GM23338 (cell line): Measurements from ENCODE around the gene DCANP1. TPM values are rescaled to one million over a fixed set of nuclear protein-coding genes. Genes with fewer than 3 reads are reported as not detected.

ENCODE experiments used
- ATAC-seq: fragments of 200-7000 bp; cut with Tn5 transposase; 3 replicates; pipeline ENCODE4 v1.9.1; 2020
- DNase-seq: peaks from one replicate; pipeline ENCODE4 v3.0.0-alpha.2; 2015; ENCODE audit warnings: low spot score
- H2AFZ ChIP-seq: fragments of 200-600 bp; sonication (generic); 2 replicates; pipeline ENCODE4 v1.8.0; 2016; ENCODE audit warnings: antibody characterized with exemption, mild to moderate bottlenecking, moderate library complexity
- H3F3A ChIP-seq: fragments of 200-600 bp; sonication (generic); replicated peaks from 2 replicates; pipeline ENCODE4 v1.8.0; 2017; ENCODE audit warnings: antibody characterized with exemption, mixed run types, low read depth
- H3K27ac ChIP-seq: fragments of 200-600 bp; sonication (generic); 2 replicates; pipeline ENCODE4 v1.6.1; 2016; ENCODE audit warnings: low read depth
- H3K27me3 ChIP-seq: fragments of 200-600 bp; sonication (generic); 2 replicates; pipeline ENCODE4 v1.8.0; 2016; ENCODE audit warnings: mild to moderate bottlenecking, mixed run types, moderate library complexity; ENCODE audit not compliant: insufficient read depth
- H3K36me3 ChIP-seq: fragments of 200-600 bp; sonication (generic); 2 replicates; pipeline ENCODE4 v1.8.0; 2016; ENCODE audit warnings: mild to moderate bottlenecking; ENCODE audit not compliant: insufficient read depth
- H3K4me1 ChIP-seq: fragments of 200-600 bp; sonication (generic); 2 replicates; pipeline ENCODE4 v1.8.0; 2016; ENCODE audit warnings: mild to moderate bottlenecking, moderate library complexity; ENCODE audit not compliant: insufficient read depth
- H3K4me2 ChIP-seq: fragments of 200-600 bp; sonication (generic); 2 replicates; pipeline ENCODE4 v1.7.1; 2017; ENCODE audit warnings: mixed run types
- H3K4me3 ChIP-seq: fragments of 200-600 bp; sonication (generic); 2 replicates; pipeline ENCODE4 v1.6.1; 2016; ENCODE audit warnings: mixed run types
- H3K79me2 ChIP-seq: fragments of 200-600 bp; sonication (generic); replicated peaks from 2 replicates; pipeline ENCODE4 v1.8.0; 2017; ENCODE audit warnings: mild to moderate bottlenecking; ENCODE audit not compliant: insufficient read depth
- H3K9me2 ChIP-seq: fragments of 200-600 bp; sonication (generic); 2 replicates; pipeline ENCODE4 v1.8.0; 2017; ENCODE audit not compliant: insufficient read depth
- H4K20me1 ChIP-seq: fragments of 200-600 bp; sonication (generic); replicated peaks from 2 replicates; pipeline ENCODE4 v1.8.0; 2017; ENCODE audit warnings: mild to moderate bottlenecking; ENCODE audit not compliant: insufficient read depth
- H3K27ac Mint-ChIP-seq: 2 replicates; pipeline ENCODE4 v1.8.0; 2020; ENCODE audit warnings: inconsistent platforms, mild to moderate bottlenecking, moderate library complexity, mixed read lengths
- H3K27me3 Mint-ChIP-seq: 3 replicates; pipeline ENCODE4 v1.8.0; 2022; ENCODE audit warnings: low read depth, mild to moderate bottlenecking, moderate library complexity, mixed read lengths, inconsistent platforms; ENCODE audit not compliant: insufficient read depth, poor library complexity
- H3K36me3 Mint-ChIP-seq: 3 replicates; pipeline ENCODE4 v1.8.0; 2021; ENCODE audit warnings: low read depth, mild to moderate bottlenecking, inconsistent platforms, moderate library complexity, mixed read lengths
- H3K4me1 Mint-ChIP-seq: 3 replicates; pipeline ENCODE4 v1.8.0; 2020; ENCODE audit warnings: mild to moderate bottlenecking, inconsistent platforms, mixed read lengths
- H3K4me3 Mint-ChIP-seq: 3 replicates; pipeline ENCODE4 v1.8.0; 2021; ENCODE audit warnings: moderate library complexity, mild to moderate bottlenecking, inconsistent platforms, mixed read lengths
- H3K9me3 Mint-ChIP-seq: 3 replicates; pipeline ENCODE4 v1.8.0; 2020; ENCODE audit warnings: moderate library complexity, mild to moderate bottlenecking, inconsistent platforms, mixed read lengths
- CREB1 ChIP-seq: fragments of 250-450 bp; sonication (Bioruptor Pico); IDR thresholded peaks from 2 replicates; pipeline ENCODE4 v1.5.0; 2020; ENCODE audit warnings: low read depth, mild to moderate bottlenecking, moderate library complexity
- EZH2 ChIP-seq: fragments of 200-600 bp; sonication (generic); IDR thresholded peaks from one replicate; pipeline ENCODE4 v1.8.0; 2017; ENCODE audit warnings: antibody characterized with exemption, mild to moderate bottlenecking, low read depth; ENCODE audit not compliant: unreplicated experiment
- JUNB ChIP-seq: IDR thresholded peaks from one replicate; pipeline ENCODE4 v1.6.1; 2016; ENCODE audit warnings: antibody characterized with exemption; ENCODE audit not compliant: unreplicated experiment
- NANOG ChIP-seq: IDR thresholded peaks from 2 replicates; pipeline ENCODE4 v1.6.1; 2016; ENCODE audit warnings: antibody characterized with exemption, borderline replicate concordance
- POLR2AphosphoS5 ChIP-seq: IDR thresholded peaks from 2 replicates; pipeline ENCODE4 v1.6.1; 2016; ENCODE audit warnings: antibody characterized with exemption, low read depth
- ZNF114 ChIP-seq: fragments of 250-450 bp; sonication (Bioruptor Pico); IDR thresholded peaks from 2 replicates; pipeline ENCODE4 v1.5.0; 2020; ENCODE audit warnings: mild to moderate bottlenecking, moderate library complexity
- ZNF331 ChIP-seq: fragments of 250-450 bp; sonication (Bioruptor Pico); IDR thresholded peaks from 2 replicates; pipeline ENCODE4 v1.5.0; 2020; ENCODE audit warnings: low read depth, mild to moderate bottlenecking, moderate library complexity
- ZNF462 ChIP-seq: fragments of 250-450 bp; sonication (Bioruptor Pico); IDR thresholded peaks from 2 replicates; pipeline ENCODE4 v1.5.0; 2020; ENCODE audit warnings: mild to moderate bottlenecking, moderate library complexity
- polyA plus RNA-seq: library from polyadenylated mRNA; unstranded; fragments of >200 nt; fragmentation: Nextera tagmentation; extraction: Ambion mirVana; gene quantifications from 2 replicates; pipeline ENCODE4 v1.2.1, GENCODE V29; 2016
- total RNA-seq: library from RNA; depleted of rRNA; stranded (reverse); fragments of >200 nt; shearing (Covaris generic); gene quantifications from 2 replicates; pipeline ENCODE4 v1.2.3, GENCODE V29; 2014

DCANP1 gene
- total and polyA plus RNA-seq, 2 experiments from 2014 or later = not detected

GRCh38 chr5:135438636-135439221, 8.4 kb downstream of the DCANP1 start (continued):
- no peak for TF ChIP-seq ZNF462 (CRISPR knock-in tag)
- TF ChIP-seq JUNB = no peak
- no peak for TF ChIP-seq ZNF114 (CRISPR knock-in tag)
- no peak for TF ChIP-seq EZH2
- no peak for TF ChIP-seq POLR2AphosphoS5

DNA sequence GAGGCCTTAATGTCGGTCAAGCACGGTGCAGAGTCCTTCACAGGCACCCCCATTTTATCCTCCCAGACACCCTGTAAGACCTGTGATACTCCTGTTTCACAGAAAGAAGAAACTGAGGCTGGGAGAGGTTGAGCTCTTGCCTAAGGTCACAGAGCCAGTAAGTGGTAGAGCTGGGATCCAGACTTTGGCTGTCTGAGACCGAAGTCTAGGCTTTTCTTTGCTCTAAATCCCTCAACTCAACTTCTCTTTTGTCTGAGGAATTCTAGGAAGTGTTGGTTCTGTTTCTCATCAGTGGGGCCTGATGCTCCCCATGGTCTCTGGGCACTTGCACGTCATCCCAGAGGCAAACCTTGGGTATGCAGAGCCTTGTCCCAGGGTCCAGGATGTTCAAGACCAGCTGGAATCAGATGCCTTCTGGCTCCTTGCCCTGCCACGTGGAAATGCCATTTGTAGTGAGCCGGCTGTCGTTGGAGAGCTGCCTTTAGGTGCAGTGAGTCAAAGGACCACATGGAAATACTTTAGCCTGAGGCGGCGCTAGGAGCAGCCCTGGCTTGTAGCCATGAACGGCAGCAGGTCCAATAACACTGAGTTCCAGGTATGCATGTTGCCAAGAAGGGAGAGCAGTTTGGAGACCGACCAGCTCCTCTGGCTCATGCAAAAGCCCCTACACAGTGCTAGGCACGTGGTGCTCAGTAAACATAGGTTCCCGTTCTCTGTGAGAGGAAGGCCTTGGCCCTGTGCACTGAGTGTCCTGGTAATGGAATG, 9.2 kb downstream of the DCANP1 start:
- H3K4me3 ChIP-seq = no peak overlapping the region
- H3K36me3 ChIP-seq = no peaks in the 10 kb centered on the region
- no peaks in the 10 kb centered on the region for H4K20me1 ChIP-seq
- ATAC-seq = peak; percentile 27; the same call in 1 of the 3 replicates
- no peaks in the 10 kb centered on the region for H3K36me3 Mint-ChIP-seq
- H3K4me2 ChIP-seq = no peak overlapping the region
- H3K4me1 Mint-ChIP-seq = peaks cover 15% of the 10 kb centered on the region
- H3K4me3 Mint-ChIP-seq = no peak overlapping the region
- no peak overlapping the region for H3K27ac ChIP-seq
- H3K4me1 ChIP-seq = no peaks in the 10 kb centered on the region
- no peaks in the 10 kb centered on the region for H3K79me2 ChIP-seq
- H3K27me3 Mint-ChIP-seq = peaks cover 4% of the 10 kb centered on the region
- H3K9me3 Mint-ChIP-seq = no peaks in the 10 kb centered on the region
- no peak for DNase-seq
- H3F3A ChIP-seq = no peaks in the 10 kb centered on the region
- no peaks in the 10 kb centered on the region for H3K9me2 ChIP-seq
- H3K27ac Mint-ChIP-seq = no peak overlapping the region
- H2AFZ ChIP-seq = no peak overlapping the region; the same call in 1 of the 2 replicates
- H3K27me3 ChIP-seq = no peaks in the 10 kb centered on the region
- no peak for TF ChIP-seq ZNF462 (CRISPR knock-in tag)
- no peak for TF ChIP-seq POLR2AphosphoS5
- TF ChIP-seq ZNF114 (CRISPR knock-in tag) = no peak
- no peak for TF ChIP-seq NANOG
- TF ChIP-seq ZNF331 (CRISPR knock-in tag) = no peak
- TF ChIP-seq EZH2 = no peak
- no peak for TF ChIP-seq CREB1 (CRISPR knock-in tag)
